Epithelial cell of proximal tubule (primary cell): ENCODE measurements around the gene ABHD10. TPM values are rescaled to one million over a fixed set of nuclear protein-coding genes. Genes with fewer than 3 reads are reported as not detected.

Experiments used
- DNase-seq: peaks from one replicate; pipeline ENCODE4 v3.0.0-alpha.2; 2011; ENCODE audit warnings: low read depth
- H3K4me3 ChIP-seq: 2 replicates; pipeline ENCODE4 v1.5.1; 2011; ENCODE audit warnings: low read depth, mild to moderate bottlenecking, low read length
- CTCF ChIP-seq: conservative IDR thresholded peaks from 2 replicates; pipeline ENCODE4 v1.5.1; 2012; ENCODE audit warnings: low read depth, mild to moderate bottlenecking, low read length
- total RNA-seq: library from RNA; depleted of rRNA; stranded (reverse); fragments of >200 nt; gene quantifications from 2 replicates; pipeline ENCODE4 v1.2.3, GENCODE V29; 2015

ABHD10 gene
- total RNA-seq, 1 donor from 2014 or later: 18.2 TPM

GRCh38 chr3:112012205-112012992 is 33.6 kb downstream of the ABHD10 start:
- DNase-seq: no peak
- no peak for TF ChIP-seq CTCF

GRCh38 chr3:112013058-112013783 is 34.4 kb downstream of the ABHD10 start:
- no peak overlapping the region for H3K4me3 ChIP-seq
- peak; percentile 32 for DNase-seq
- peak; percentile 85 for TF ChIP-seq CTCF

More at GRCh38 chr3:112012205-112012992, 33.6 kb downstream of the ABHD10 start:
- H3K4me3 ChIP-seq: no peak overlapping the region

GRCh38 chr3:112013784-112014143 is 34.9 kb downstream of the ABHD10 start:
- H3K4me3 ChIP-seq: no peak overlapping the region
- no peak for DNase-seq
- no peak for TF ChIP-seq CTCF

- no peak overlapping the region for H3K4me3 ChIP-seq
- TF ChIP-seq CTCF: no peak
- DNase-seq: no peak
Measured at GRCh38 chr3:112017091-112017490, 38.3 kb downstream of the ABHD10 start.

- TF ChIP-seq CTCF: no peak
- H3K4me3 ChIP-seq: no peak overlapping the region
- no peak for DNase-seq
Measured at GRCh38 chr3:112018712-112019111, 39.9 kb downstream of the ABHD10 start.

GRCh38 chr3:112019716-112020115 is 40.9 kb downstream of the ABHD10 start:
- H3K4me3 ChIP-seq: no peak overlapping the region
- no peak for DNase-seq
- no peak for TF ChIP-seq CTCF
